GM19025 (cell line): ENCODE results near the gene CDCA5.

ENCODE experiments used
- ATAC-seq: cut with Tn5 transposase; IDR thresholded peaks from one replicate; pipeline ENCODE4 v1.9.1; 2021; ENCODE audit warnings: mild to moderate bottlenecking, low read depth, moderate library complexity; ENCODE audit not compliant: unreplicated experiment

The CDCA5 gene

GRCh38 chr11:65077451-65077850, 6.4 kb downstream of the CDCA5 start:
- no peak for ATAC-seq

GRCh38 chr11:65072631-65072966, 11.2 kb downstream of the CDCA5 start:
- no peak for ATAC-seq

- ATAC-seq, result no peak
Measured at GRCh38 chr11:65071907-65072630, 11.8 kb downstream of the CDCA5 start.

- ATAC-seq, result no peak
Measured at GRCh38 chr11:65069217-65069616, 14.6 kb downstream of the CDCA5 start.

GRCh38 chr11:65067446-65067845, 16.4 kb downstream of the CDCA5 start:
- ATAC-seq, result no peak

GRCh38 chr11:65066805-65067291, 17.0 kb downstream of the CDCA5 start:
- ATAC-seq, result no peak

- no peak for ATAC-seq
Measured at GRCh38 chr11:65066315-65066714, 17.5 kb downstream of the CDCA5 start.

GRCh38 chr11:65065851-65066250, 18.0 kb downstream of the CDCA5 start:
- no peak for ATAC-seq

- ATAC-seq, result no peak
Measured at GRCh38 chr11:65064847-65065240, 19.0 kb downstream of the CDCA5 start.

- ATAC-seq, result no peak
Measured at GRCh38 chr11:65063532-65063931, 20.3 kb downstream of the CDCA5 start.

- no peak for ATAC-seq
Measured at GRCh38 chr11:65060913-65061408, 22.9 kb downstream of the CDCA5 start.

GRCh38 chr11:65059959-65060824, 23.6 kb downstream of the CDCA5 start:
- ATAC-seq, result no peak

- ATAC-seq, result no peak
Measured at GRCh38 chr11:65059523-65059922, 24.3 kb downstream of the CDCA5 start.

GRCh38 chr11:65058419-65059054, 25.3 kb downstream of the CDCA5 start, which contains the start of gene NAALADL1:
TSS of gene NAALADL1 (minus strand) at chr11:65058553. CDS start at chr11:65058521, 32 bp downstream.
- ATAC-seq, result no peak

- ATAC-seq, result no peak
Measured at GRCh38 chr11:65058012-65058411, 25.8 kb downstream of the CDCA5 start.

GRCh38 chr11:65057526-65057925, 26.3 kb downstream of the CDCA5 start:
- no peak for ATAC-seq

- no peak for ATAC-seq
Measured at GRCh38 chr11:65056999-65057398, 26.8 kb downstream of the CDCA5 start.

GRCh38 chr11:65055538-65055937, 28.3 kb downstream of the CDCA5 start:
- ATAC-seq, result no peak

GRCh38 chr11:65053827-65054508, 29.9 kb downstream of the CDCA5 start:
- ATAC-seq, result no peak

- no peak for ATAC-seq
Measured at GRCh38 chr11:65051398-65051858, 32.4 kb downstream of the CDCA5 start.
